Type B pancreatic cell (in vitro differentiated cells): ENCODE measurements around the gene C3orf52. TPM values are rescaled to one million over a fixed set of nuclear protein-coding genes. Genes with fewer than 3 reads are reported as not detected.

Experiments
- DNase-seq: peaks from one replicate; pipeline ENCODE4 v3.0.0; 2021; ENCODE audit warnings: mixed read lengths; ENCODE audit not compliant: unreplicated experiment; ENCODE audit errors: extremely low spot score
- H3K27ac Mint-ChIP-seq: 2 replicates; pipeline ENCODE4 v1.8.0; 2021; ENCODE audit warnings: mild to moderate bottlenecking, mixed read lengths
- H3K27me3 Mint-ChIP-seq: 2 replicates; pipeline ENCODE4 v1.8.0; 2021; ENCODE audit warnings: mixed read lengths
- H3K36me3 Mint-ChIP-seq: 2 replicates; pipeline ENCODE4 v1.8.0; 2021; ENCODE audit warnings: mixed read lengths
- H3K4me1 Mint-ChIP-seq: one replicate; pipeline ENCODE4 v1.8.0; 2021; ENCODE audit warnings: mixed read lengths; ENCODE audit not compliant: unreplicated experiment
- H3K4me3 Mint-ChIP-seq: 2 replicates; pipeline ENCODE4 v1.8.0; 2021; ENCODE audit warnings: mild to moderate bottlenecking, mixed read lengths
- H3K9me3 Mint-ChIP-seq: 2 replicates; pipeline ENCODE4 v1.8.0; 2021; ENCODE audit warnings: mixed read lengths
- CTCF ChIP-seq: fragments of 200-600 bp; sonication (generic); conservative IDR thresholded peaks from 2 replicates; pipeline ENCODE4 v1.5.0; 2021; ENCODE audit warnings: antibody characterized with exemption, mild to moderate bottlenecking
- microRNA-seq: library from miRNA; unstranded; fragments of <30 nt; microRNA quantifications from one replicate; pipeline ENCODE4, GENCODE V29; 2020
- total RNA-seq: library from RNA; stranded (reverse); gene quantifications from 2 replicates; pipeline ENCODE4 v1.2.1, GENCODE V29; 2021; ENCODE audit warnings: low replicate concordance

The C3orf52 gene
- total RNA-seq, 1 donor from 2014 or later = 8.4 TPM

- Mint-ChIP-seq H3K4me1 (no peaks in the 10 kb centered on the region), H3K27me3 (no peaks in the 10 kb centered on the region), H3K36me3 (no peaks in the 10 kb centered on the region), H3K4me3 (no peak overlapping the region), H3K9me3 (peaks cover 10% of the 10 kb centered on the region), H3K27ac (no peak overlapping the region)
- no peak for TF ChIP-seq CTCF
- no peak for DNase-seq
Measured at GRCh38 chr3:112143689-112144088, 57.5 kb downstream of the C3orf52 start.

DNA sequence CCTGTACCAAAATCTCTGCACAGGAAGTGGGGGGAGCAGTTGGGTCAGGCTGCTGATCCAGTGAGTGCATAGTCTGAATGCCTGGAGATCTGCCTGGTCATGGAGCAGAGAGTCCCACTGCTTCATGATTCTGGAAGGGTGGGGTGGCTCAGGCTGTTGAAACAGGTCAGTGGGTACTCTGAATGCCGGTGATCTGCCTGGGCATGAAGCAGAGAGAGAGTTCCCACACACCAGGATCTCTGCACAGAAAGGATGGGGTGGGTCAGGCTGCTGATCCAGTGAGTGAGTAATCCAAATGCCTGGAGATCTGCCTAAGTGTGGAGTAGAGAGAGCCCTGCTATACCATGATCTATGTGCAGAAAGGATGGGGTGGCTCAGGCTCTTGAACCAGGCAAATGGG, 62.9 kb downstream of the C3orf52 start:
- no peaks in the 10 kb centered on the region for H3K27me3 Mint-ChIP-seq
- H3K36me3 Mint-ChIP-seq = no peaks in the 10 kb centered on the region
- H3K9me3 Mint-ChIP-seq = peaks cover 8% of the 10 kb centered on the region
- H3K4me1 Mint-ChIP-seq = no peaks in the 10 kb centered on the region
- no peak for DNase-seq
- no peak overlapping the region for H3K4me3 Mint-ChIP-seq
- no peak overlapping the region for H3K27ac Mint-ChIP-seq
- TF ChIP-seq CTCF = no peak

GRCh38 chr3:112167758-112168157, 81.6 kb downstream of the C3orf52 start:
- no peak for DNase-seq
- Mint-ChIP-seq H3K4me1 (no peaks in the 10 kb centered on the region), H3K9me3 (no peaks in the 10 kb centered on the region), H3K36me3 (no peaks in the 10 kb centered on the region), H3K4me3 (no peak overlapping the region), H3K27me3 (peaks cover 3% of the 10 kb centered on the region), H3K27ac (no peak overlapping the region)
- no peak for TF ChIP-seq CTCF

Small RNA genes lying within 50 kb of the gene (microRNA-seq; reads per million reads assigned to microRNA genes)
- not detected for gene MIR567

Other genes starting within 250 kb of the C3orf52 start
- gene PHLDB2, start 227.1 kb upstream of the C3orf52 start, total RNA-seq = 33.2 and 43.5 TPM in 2 replicates
- gene ABHD10, start 107.4 kb upstream of the C3orf52 start, total RNA-seq = 32.7 and 40.2 TPM in 2 replicates
- gene TAGLN3, start 87.5 kb upstream of the C3orf52 start, total RNA-seq = 4.8 and 14.8 TPM in 2 replicates
- gene TMPRSS7, start 51.7 kb upstream of the C3orf52 start, total RNA-seq = 0.48 TPM in 1 of 2 replicates, not detected in the other
- gene GCSAM, start 46.9 kb downstream of the C3orf52 start, total RNA-seq = not detected in 2 replicates
- 0.48 and 0.99 TPM in 2 replicates for gene SLC9C1, start 207.8 kb downstream of the C3orf52 start, total RNA-seq
- 11.9 and 20.1 TPM in 2 replicates for gene CD200, start 246.8 kb downstream of the C3orf52 start, total RNA-seq